SU-DHL-6 (cell line): ENCODE measurements around the gene LRRC1.

Source experiments
- H2AFZ ChIP-seq: fragments of 200-600 bp; sonication (generic); 2 replicates; pipeline ENCODE4 v1.6.1; 2014; ENCODE audit warnings: low read depth, mild to moderate bottlenecking, moderate library complexity, mixed read lengths, antibody characterized with exemption, low read length; ENCODE audit not compliant: severe bottlenecking
- H3F3A ChIP-seq: fragments of 200-600 bp; shearing (Covaris generic); 2 replicates; pipeline ENCODE4 v1.6.0; 2016; ENCODE audit warnings: antibody characterized with exemption, mild to moderate bottlenecking; ENCODE audit not compliant: insufficient read depth
- H3K27ac ChIP-seq: fragments of 200-600 bp; sonication (generic); 2 replicates; pipeline ENCODE4 v1.5.1; 2016; ENCODE audit warnings: low read depth, mild to moderate bottlenecking, low read length, moderate library complexity, mixed read lengths
- H3K27me3 ChIP-seq: fragments of 200-600 bp; sonication (generic), shearing (Covaris generic); 2 replicates; pipeline ENCODE4 v1.6.0; 2014; ENCODE audit warnings: mild to moderate bottlenecking, low read length
- H3K36me3 ChIP-seq: fragments of 200-600 bp; sonication (generic); 2 replicates; pipeline ENCODE4 v1.6.1; 2014; ENCODE audit warnings: mild to moderate bottlenecking, low read length, mixed read lengths
- H3K4me2 ChIP-seq: fragments of 300-600, 200-600 bp; shearing (Covaris generic), sonication (generic); 2 replicates; pipeline ENCODE4 v1.6.0; 2014; ENCODE audit warnings: low read length, low read depth, mild to moderate bottlenecking; ENCODE audit not compliant: poor library complexity, severe bottlenecking
- H3K4me3 ChIP-seq: fragments of 200-600 bp; sonication (generic); 2 replicates; pipeline ENCODE4 v1.5.1; 2014; ENCODE audit warnings: antibody characterized with exemption, low read length, mild to moderate bottlenecking, mixed read lengths; ENCODE audit not compliant: insufficient read depth, poor library complexity, severe bottlenecking
- H3K79me2 ChIP-seq: fragments of 200-600 bp; sonication (generic); 2 replicates; pipeline ENCODE4 v1.6.1; 2014; ENCODE audit warnings: mild to moderate bottlenecking, low read length, moderate library complexity; ENCODE audit not compliant: insufficient read depth
- H3K9ac ChIP-seq: fragments of 200-600 bp; sonication (generic); 2 replicates; pipeline ENCODE4 v1.7.0; 2014; ENCODE audit warnings: mild to moderate bottlenecking, low read length
- H3K9me2 ChIP-seq: fragments of 200-600 bp; sonication (generic); replicated peaks from 2 replicates; pipeline ENCODE4 v1.6.1; 2014; ENCODE audit warnings: low read length; ENCODE audit not compliant: insufficient read depth
- H3K9me3 ChIP-seq: fragments of 200-600 bp; sonication (generic); 2 replicates; pipeline ENCODE4 v1.6.1; 2014; ENCODE audit warnings: low read length, mixed read lengths; ENCODE audit not compliant: insufficient read depth
- H4K20me1 ChIP-seq: fragments of 200-600 bp; sonication (generic); 2 replicates; pipeline ENCODE4 v1.6.1; 2014; ENCODE audit warnings: low read depth, mild to moderate bottlenecking, antibody characterized with exemption, low read length, moderate library complexity, mixed read lengths
- CTCF ChIP-seq: fragments of 200-600 bp; sonication (generic); IDR thresholded peaks from one replicate; pipeline ENCODE4 v1.5.1; 2017; ENCODE audit warnings: antibody characterized with exemption, mild to moderate bottlenecking, low read length, moderate library complexity; ENCODE audit not compliant: insufficient read depth, poor library complexity, severe bottlenecking
- EZH2phosphoT487 ChIP-seq: fragments of 200-600 bp; sonication (generic), shearing (Covaris generic); conservative IDR thresholded peaks from 2 replicates; pipeline ENCODE4 v1.6.1; 2018; ENCODE audit warnings: mild to moderate bottlenecking, antibody characterized with exemption, low read length, moderate library complexity, mixed read lengths

The LRRC1 gene

GRCh38 chr6:53846250-53846649 lies 51.4 kb downstream of the LRRC1 start:
- no peaks in the 10 kb centered on the region for H3K79me2 ChIP-seq
- H3K4me3 ChIP-seq = no peak overlapping the region
- no peak overlapping the region for H2AFZ ChIP-seq
- H3K4me2 ChIP-seq = no peak overlapping the region
- no peak overlapping the region for H3K9ac ChIP-seq
- no peaks in the 10 kb centered on the region for H4K20me1 ChIP-seq
- no peak for TF ChIP-seq EZH2phosphoT487
- no peak for TF ChIP-seq CTCF
- no peaks in the 10 kb centered on the region for H3K27me3 ChIP-seq
- H3K27ac ChIP-seq = no peak overlapping the region
- no peaks in the 10 kb centered on the region for H3K36me3 ChIP-seq
- H3K9me2 ChIP-seq = no peaks in the 10 kb centered on the region
- H3K9me3 ChIP-seq = no peaks in the 10 kb centered on the region
- no peaks in the 10 kb centered on the region for H3F3A ChIP-seq

- Histone ChIP-seq H3K9me2 (no peaks in the 10 kb centered on the region), H3K79me2 (no peaks in the 10 kb centered on the region), H3K9ac (no peak overlapping the region), H3K9me3 (no peaks in the 10 kb centered on the region), H2AFZ (no peak overlapping the region), H3K4me2 (no peak overlapping the region), H3K27ac (no peak overlapping the region), H3K4me3 (no peak overlapping the region), H4K20me1 (no peaks in the 10 kb centered on the region; the same call in 1 of the 2 replicates), H3K27me3 (no peaks in the 10 kb centered on the region), H3F3A (no peaks in the 10 kb centered on the region), H3K36me3 (no peaks in the 10 kb centered on the region)
- TF ChIP-seq CTCF (no peak), EZH2phosphoT487 (no peak)
These were observed 53.0 kb downstream of the LRRC1 start for GRCh38 chr6:53847796-53848314.

GRCh38 chr6:53850527-53850926 lies 55.7 kb downstream of the LRRC1 start:
- no peak for TF ChIP-seq CTCF
- TF ChIP-seq EZH2phosphoT487 = no peak
- H3K4me2 ChIP-seq = no peak overlapping the region
- no peaks in the 10 kb centered on the region for H3F3A ChIP-seq
- no peak overlapping the region for H2AFZ ChIP-seq
- H3K9ac ChIP-seq = no peak overlapping the region
- no peaks in the 10 kb centered on the region for H3K27me3 ChIP-seq
- H3K9me3 ChIP-seq = no peaks in the 10 kb centered on the region
- no peaks in the 10 kb centered on the region for H3K79me2 ChIP-seq
- H3K9me2 ChIP-seq = no peaks in the 10 kb centered on the region
- no peaks in the 10 kb centered on the region for H3K36me3 ChIP-seq
- H3K4me3 ChIP-seq = no peak overlapping the region
- no peak overlapping the region for H3K27ac ChIP-seq
- H4K20me1 ChIP-seq = peaks cover 5% of the 10 kb centered on the region; the same call in 1 of the 2 replicates

- Histone ChIP-seq H3K79me2 (no peaks in the 10 kb centered on the region), H3K9me2 (no peaks in the 10 kb centered on the region)
These were observed 56.8 kb downstream of the LRRC1 start for GRCh38 chr6:53851561-53851960.

More at GRCh38 chr6:53851561-53851960, 56.8 kb downstream of the LRRC1 start:
- H2AFZ ChIP-seq = no peak overlapping the region
- no peak overlapping the region for H3K4me2 ChIP-seq
- H3K27me3 ChIP-seq = no peaks in the 10 kb centered on the region
- H3K36me3 ChIP-seq = no peaks in the 10 kb centered on the region
- H3F3A ChIP-seq = no peaks in the 10 kb centered on the region
- no peak overlapping the region for H3K27ac ChIP-seq
- no peaks in the 10 kb centered on the region for H3K9me3 ChIP-seq
- TF ChIP-seq CTCF (no peak), EZH2phosphoT487 (no peak)
- no peak overlapping the region for H3K9ac ChIP-seq
- H4K20me1 ChIP-seq = peaks cover 5% of the 10 kb centered on the region; the same call in 1 of the 2 replicates
- H3K4me3 ChIP-seq = no peak overlapping the region
